Ishikawa (cell line): ENCODE results near the gene TP53.

Source experiments
- CREB1 ChIP-seq: IDR thresholded peaks from 2 replicates; pipeline ENCODE4 v1.6.1; 2012; ENCODE audit warnings: low read depth
- EGR1 ChIP-seq: IDR thresholded peaks from 2 replicates; pipeline ENCODE4 v1.6.1; 2012
- EP300 ChIP-seq: IDR thresholded peaks from 2 replicates; pipeline ENCODE4 v1.6.1; 2012; ENCODE audit warnings: borderline replicate concordance
- RAD21 ChIP-seq: IDR thresholded peaks from 2 replicates; pipeline ENCODE4 v1.6.1; 2012; ENCODE audit warnings: low read depth
- TAF1 ChIP-seq: IDR thresholded peaks from 2 replicates; pipeline ENCODE4 v1.6.1; 2012; ENCODE audit warnings: low read depth, mild to moderate bottlenecking
- TEAD4 ChIP-seq: IDR thresholded peaks from 2 replicates; pipeline ENCODE4 v1.6.1; 2012
- YY1 ChIP-seq: IDR thresholded peaks from 2 replicates; pipeline ENCODE4 v1.6.1; 2012; ENCODE audit warnings: low read depth
- ZBTB7A ChIP-seq: IDR thresholded peaks from 2 replicates; pipeline ENCODE4 v1.6.1; 2012; ENCODE audit warnings: low read depth
- TF ChIP-seq, protein P1 (sequence below): IDR thresholded peaks from 2 replicates; pipeline ENCODE4 v1.6.1; 2012; ENCODE audit warnings: low read depth, mild to moderate bottlenecking

DNA sequence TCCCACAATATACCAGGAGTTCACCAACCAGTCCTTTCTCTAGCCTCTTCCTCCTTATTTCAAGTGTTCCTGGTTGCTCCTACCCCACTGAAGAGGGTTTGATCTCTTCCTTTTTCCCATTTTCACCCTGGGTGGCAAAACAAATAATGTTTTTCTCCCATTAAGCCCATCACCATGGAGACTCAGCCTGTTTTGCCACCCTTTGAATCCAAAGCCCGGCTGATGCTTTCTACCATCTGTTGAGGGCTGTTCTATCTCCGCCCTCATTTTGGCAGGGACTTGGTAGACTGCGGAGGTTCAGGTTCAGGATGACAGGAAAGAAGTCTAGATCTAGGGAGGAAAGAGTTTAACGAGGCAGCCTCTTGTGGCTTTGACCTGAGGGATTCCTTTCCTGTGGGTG is 32.8 kb upstream of the TP53 start:
- TF ChIP-seq EP300 (no peak), RAD21 (no peak), EGR1 (no peak), YY1 (no peak), TEAD4 (no peak), ZBTB7A (no peak), CREB1 (no peak), TAF1 (no peak)
- TF ChIP-seq, protein P1, sequence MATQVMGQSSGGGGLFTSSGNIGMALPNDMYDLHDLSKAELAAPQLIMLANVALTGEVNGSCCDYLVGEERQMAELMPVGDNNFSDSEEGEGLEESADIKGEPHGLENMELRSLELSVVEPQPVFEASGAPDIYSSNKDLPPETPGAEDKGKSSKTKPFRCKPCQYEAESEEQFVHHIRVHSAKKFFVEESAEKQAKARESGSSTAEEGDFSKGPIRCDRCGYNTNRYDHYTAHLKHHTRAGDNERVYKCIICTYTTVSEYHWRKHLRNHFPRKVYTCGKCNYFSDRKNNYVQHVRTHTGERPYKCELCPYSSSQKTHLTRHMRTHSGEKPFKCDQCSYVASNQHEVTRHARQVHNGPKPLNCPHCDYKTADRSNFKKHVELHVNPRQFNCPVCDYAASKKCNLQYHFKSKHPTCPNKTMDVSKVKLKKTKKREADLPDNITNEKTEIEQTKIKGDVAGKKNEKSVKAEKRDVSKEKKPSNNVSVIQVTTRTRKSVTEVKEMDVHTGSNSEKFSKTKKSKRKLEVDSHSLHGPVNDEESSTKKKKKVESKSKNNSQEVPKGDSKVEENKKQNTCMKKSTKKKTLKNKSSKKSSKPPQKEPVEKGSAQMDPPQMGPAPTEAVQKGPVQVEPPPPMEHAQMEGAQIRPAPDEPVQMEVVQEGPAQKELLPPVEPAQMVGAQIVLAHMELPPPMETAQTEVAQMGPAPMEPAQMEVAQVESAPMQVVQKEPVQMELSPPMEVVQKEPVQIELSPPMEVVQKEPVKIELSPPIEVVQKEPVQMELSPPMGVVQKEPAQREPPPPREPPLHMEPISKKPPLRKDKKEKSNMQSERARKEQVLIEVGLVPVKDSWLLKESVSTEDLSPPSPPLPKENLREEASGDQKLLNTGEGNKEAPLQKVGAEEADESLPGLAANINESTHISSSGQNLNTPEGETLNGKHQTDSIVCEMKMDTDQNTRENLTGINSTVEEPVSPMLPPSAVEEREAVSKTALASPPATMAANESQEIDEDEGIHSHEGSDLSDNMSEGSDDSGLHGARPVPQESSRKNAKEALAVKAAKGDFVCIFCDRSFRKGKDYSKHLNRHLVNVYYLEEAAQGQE, result no peak
